ENCODE results near the gene PUM1.

DNA sequence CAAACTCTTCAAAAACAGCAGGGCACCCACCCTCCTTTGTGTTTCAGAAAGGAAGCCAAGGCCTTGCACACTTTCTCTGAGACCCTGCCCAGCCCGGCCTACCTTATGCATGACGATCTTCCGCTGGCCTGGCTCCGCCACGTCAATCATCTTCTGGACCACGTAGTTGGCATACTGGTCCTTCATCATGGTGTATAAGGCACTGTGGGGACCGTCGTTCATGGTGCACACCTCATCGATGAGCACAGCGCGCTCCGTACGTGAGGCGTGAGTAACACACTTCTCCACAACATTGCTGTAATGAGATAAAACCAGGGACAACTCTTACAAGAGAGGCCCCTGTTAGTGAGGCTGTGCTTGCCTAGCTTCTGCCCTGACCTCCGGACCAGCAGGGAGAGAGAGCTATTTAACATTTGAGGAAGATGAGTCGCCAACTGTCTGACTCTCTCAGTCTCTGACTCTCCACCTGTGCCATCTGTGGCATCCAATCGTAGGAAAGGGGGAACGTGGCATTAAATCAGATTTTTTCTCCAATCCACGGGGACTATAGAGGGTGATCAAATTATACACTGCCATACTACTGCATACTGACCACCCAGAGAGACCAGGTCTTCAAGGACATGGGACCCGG lies 128.9 kb downstream of the PUM1 start:
- TF ChIP-seq, protein P1, sequence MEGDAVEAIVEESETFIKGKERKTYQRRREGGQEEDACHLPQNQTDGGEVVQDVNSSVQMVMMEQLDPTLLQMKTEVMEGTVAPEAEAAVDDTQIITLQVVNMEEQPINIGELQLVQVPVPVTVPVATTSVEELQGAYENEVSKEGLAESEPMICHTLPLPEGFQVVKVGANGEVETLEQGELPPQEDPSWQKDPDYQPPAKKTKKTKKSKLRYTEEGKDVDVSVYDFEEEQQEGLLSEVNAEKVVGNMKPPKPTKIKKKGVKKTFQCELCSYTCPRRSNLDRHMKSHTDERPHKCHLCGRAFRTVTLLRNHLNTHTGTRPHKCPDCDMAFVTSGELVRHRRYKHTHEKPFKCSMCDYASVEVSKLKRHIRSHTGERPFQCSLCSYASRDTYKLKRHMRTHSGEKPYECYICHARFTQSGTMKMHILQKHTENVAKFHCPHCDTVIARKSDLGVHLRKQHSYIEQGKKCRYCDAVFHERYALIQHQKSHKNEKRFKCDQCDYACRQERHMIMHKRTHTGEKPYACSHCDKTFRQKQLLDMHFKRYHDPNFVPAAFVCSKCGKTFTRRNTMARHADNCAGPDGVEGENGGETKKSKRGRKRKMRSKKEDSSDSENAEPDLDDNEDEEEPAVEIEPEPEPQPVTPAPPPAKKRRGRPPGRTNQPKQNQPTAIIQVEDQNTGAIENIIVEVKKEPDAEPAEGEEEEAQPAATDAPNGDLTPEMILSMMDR (IDR thresholded peaks at IDR 0.05; ENCODE audit: poor library complexity): no peak
- no peak for TF ChIP-seq EZH2 (IDR thresholded peaks at IDR 0.05; ENCODE audit: borderline replicate concordance)
